GM18502 (cell line): ENCODE results near the gene ESYT1.

Experiments used
- ATAC-seq: cut with Tn5 transposase; IDR thresholded peaks from one replicate; pipeline ENCODE4 v1.9.1; 2021; ENCODE audit warnings: mild to moderate bottlenecking; ENCODE audit not compliant: unreplicated experiment, poor library complexity

The ESYT1 gene, protein sequence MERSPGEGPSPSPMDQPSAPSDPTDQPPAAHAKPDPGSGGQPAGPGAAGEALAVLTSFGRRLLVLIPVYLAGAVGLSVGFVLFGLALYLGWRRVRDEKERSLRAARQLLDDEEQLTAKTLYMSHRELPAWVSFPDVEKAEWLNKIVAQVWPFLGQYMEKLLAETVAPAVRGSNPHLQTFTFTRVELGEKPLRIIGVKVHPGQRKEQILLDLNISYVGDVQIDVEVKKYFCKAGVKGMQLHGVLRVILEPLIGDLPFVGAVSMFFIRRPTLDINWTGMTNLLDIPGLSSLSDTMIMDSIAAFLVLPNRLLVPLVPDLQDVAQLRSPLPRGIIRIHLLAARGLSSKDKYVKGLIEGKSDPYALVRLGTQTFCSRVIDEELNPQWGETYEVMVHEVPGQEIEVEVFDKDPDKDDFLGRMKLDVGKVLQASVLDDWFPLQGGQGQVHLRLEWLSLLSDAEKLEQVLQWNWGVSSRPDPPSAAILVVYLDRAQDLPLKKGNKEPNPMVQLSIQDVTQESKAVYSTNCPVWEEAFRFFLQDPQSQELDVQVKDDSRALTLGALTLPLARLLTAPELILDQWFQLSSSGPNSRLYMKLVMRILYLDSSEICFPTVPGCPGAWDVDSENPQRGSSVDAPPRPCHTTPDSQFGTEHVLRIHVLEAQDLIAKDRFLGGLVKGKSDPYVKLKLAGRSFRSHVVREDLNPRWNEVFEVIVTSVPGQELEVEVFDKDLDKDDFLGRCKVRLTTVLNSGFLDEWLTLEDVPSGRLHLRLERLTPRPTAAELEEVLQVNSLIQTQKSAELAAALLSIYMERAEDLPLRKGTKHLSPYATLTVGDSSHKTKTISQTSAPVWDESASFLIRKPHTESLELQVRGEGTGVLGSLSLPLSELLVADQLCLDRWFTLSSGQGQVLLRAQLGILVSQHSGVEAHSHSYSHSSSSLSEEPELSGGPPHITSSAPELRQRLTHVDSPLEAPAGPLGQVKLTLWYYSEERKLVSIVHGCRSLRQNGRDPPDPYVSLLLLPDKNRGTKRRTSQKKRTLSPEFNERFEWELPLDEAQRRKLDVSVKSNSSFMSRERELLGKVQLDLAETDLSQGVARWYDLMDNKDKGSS

DNA sequence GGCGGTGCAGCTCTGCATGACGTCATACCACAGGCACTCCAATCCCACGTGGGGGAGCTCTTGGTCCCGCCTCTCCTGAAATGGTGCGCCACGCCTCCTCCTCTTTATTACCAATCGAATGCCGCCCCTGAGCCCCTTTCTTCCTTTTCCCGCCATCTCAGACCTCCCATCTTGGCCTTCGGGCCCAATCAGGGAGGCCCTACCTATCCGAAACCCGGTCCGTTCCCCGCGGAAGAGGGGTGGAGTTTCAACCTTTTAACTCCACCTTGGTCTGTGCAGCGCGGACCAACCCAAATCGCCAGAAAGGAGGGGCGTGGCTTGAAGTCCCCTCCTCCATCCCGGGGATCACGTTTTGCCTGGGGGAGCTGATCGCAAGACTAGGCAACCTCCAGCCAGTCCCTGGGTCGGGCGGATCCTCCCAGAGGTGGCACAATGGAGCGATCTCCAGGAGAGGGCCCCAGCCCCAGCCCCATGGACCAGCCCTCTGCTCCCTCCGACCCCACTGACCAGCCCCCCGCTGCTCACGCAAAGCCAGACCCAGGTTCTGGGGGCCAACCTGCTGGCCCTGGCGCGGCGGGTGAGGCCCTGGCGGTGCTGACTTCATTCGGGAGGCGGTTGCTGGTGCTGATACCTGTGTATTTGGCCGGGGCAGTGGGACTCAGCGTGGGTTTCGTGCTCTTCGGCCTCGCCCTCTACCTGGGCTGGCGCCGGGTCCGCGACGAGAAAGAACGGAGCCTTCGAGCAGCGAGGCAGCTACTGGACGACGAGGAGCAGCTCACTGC, at the start of gene ESYT1:
Gene ESYT1 (plus strand): TSS at position 380 of the 782 bp plus-strand sequence. CDS start 53 bp downstream, at position 433.
- peak; percentile 89 for ATAC-seq

DNA sequence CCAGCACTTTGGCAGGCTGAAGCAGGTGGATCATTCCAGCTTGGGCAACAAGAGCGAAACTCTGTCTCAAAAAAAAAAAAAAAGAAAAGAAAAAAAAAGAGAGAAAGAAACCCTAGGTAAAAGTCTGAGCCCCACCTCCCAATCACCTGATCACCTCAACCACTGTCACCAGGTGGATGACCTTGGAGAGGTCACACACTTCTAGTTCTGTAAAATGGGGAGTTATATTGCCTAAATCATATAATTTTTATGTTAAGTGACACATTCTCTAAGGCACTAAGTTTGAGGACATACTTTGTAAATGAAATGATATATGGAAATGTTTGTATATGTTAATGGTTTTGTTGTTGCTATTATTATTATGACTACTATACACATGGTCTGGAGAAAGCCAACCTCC, 49.6 kb upstream of the ESYT1 start:
- ATAC-seq: no peak

DNA sequence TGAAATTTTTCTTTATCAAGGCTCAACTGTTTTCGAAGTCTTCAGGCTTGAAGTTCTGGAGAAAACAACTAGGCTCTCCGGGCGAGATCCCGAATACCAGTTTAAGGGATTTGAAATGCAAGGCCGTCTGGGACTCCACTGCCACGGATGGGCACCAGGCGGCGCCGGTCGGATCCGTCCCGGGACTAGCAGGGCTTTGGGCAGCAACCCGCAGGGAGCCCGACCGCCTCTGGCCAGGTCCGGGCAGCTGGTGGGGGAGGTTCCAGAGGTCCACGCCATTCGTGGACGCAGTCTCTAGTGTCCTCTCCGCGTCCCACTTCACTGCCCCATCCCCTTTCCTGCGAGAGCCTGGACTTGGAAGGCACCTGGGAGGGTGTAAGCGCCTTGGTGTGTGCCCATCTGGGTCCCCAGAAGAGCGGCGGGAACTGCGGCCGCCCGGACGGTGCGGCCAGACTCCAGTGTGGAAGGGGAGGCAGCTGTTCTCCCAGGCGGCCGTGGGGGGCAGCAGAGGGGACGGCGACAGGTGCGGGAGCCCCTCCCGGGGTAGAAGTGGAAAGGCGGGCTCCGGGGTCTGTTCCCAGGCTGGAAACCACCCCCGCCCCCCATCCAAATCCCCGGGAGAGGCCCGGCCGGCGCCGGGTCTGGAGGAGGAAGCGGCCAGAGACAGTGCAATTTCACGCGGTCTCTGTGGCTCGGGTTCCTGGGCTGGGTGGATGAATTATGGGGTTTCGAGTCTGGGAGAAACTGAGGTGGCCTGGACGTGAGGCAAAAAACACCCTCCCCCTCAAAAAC, 48.9 kb upstream of the ESYT1 start:
- ATAC-seq: peak; percentile 64

DNA sequence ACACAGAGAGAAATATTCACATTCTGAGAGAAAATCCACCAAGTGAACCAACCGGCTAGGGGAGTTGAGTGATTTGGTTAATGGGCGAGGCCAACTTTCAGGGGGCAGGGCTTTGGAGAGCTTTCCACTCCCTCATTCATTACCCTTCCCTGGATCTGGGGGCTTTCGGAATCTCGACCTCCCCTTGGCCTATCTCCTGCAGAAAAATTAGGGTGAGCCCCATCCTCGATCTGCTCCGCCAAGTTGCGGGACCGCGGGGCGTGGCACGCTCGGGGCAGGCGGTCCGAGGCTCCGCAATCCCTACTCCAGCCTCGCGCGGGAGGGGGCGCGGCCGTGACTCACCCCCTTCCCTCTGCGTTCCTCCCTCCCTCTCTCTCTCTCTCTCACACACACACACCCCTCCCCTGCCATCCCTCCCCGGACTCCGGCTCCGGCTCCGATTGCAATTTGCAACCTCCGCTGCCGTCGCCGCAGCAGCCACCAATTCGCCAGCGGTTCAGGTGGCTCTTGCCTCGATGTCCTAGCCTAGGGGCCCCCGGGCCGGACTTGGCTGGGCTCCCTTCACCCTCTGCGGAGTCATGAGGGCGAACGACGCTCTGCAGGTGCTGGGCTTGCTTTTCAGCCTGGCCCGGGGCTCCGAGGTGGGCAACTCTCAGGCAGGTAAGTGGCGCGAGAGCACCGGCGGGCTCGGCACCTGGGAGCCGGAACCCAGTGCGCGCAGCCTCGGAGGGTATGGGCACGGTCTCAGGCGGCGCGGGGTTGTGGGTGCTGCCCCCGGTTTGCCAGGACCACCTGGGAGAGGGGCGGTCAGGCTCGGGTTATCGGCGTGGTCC, 48.1 kb upstream of the ESYT1 start, which contains the start of gene ERBB3:
Gene ERBB3 (plus strand): TSS at position 443 of the 833 bp plus-strand sequence. CDS start 136 bp downstream, at position 579.
- peak; percentile 46 for ATAC-seq

DNA sequence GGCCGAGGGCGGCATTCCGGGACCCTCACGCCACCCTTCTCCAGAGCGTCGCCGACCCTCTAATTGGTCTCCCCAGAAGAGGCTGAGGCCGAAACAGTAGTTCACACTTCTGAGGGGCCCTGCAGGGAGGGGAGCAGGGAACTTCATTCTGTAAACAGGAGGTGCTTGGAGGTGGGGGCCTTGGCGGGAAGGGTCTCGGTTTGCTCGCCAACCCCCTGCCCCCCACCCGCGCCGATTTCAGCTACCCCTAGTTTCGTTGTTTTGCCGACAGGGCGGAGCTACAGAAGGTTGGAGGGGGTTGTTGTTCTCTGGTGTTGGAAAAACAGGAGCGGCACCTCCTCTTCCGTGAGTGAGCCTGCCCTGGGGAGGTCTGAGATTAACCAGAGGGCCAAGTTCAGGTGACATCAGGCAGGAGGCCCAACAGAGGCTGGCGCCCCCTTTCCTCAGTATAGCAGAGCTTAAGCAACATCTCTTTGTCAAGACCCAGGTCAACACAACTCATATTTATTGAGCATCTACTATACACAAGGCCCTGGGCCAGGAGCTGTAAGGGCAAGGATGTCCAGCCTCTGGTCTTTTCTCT, 47.4 kb upstream of the ESYT1 start:
- no peak for ATAC-seq

DNA sequence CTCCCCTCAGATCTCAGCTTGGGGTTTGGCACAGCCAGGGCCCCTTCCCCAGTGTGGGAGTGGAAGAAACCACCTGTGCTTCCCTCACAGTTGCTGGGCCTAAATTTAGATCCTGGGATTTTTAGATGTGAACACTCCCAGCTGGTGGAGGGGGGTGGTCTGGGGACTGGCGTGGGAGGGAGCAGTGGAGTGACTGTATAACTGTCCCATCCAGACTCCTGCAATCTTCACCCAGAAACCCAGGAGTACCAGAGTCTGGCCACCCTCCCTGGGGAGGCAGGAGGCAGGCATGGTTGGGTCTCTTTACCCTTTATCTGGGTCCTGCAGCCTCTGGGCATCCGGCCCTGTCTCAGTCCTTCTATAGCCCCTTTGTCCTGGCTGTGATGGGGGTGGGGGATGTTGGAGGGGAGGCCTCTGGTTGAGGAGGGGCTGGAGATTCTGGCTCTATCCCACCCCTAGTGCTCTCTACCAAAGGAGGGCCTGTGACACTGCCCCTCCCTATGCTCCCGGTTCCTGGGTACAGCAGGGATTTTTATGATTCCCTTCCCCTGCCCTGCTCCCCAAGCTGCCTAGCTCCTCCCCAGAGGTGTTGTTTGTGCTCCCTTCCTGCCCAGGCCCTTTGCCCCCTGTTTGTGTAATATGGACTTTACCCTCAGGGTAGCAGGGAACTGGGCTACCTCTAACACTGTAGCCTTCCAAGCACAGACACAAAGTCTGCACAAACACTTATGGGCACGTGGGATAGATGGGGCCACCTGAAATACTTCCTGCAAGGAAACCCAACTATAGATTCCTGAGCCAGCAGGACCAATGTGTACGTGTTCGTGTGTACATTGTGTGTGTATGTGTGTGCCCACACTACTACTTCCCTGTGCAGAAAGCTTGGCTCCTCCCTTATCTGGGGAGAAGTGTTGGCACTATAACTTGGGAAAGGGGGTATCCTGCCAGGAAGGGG, 46.4 kb upstream of the ESYT1 start:
- ATAC-seq: no peak

DNA sequence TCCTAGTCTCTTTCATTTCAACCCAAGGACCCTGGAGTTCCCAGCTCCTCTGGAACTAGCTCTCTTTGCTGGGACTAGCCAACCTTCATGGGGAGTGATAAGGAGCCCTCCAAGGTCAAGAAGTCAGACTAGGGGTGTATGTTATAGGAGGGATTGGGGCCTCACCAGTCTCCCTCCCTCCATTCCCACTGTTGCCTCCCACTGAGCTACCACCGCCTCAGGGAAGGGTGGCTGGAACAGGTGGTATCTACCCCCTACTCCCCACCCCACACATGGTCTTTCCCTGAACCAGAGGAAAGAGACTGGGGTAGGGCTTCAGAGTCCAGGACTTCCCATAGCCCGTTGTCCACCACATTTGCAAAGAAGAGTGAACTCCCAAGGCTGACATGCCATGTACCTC, 45.7 kb upstream of the ESYT1 start:
- ATAC-seq: no peak

DNA sequence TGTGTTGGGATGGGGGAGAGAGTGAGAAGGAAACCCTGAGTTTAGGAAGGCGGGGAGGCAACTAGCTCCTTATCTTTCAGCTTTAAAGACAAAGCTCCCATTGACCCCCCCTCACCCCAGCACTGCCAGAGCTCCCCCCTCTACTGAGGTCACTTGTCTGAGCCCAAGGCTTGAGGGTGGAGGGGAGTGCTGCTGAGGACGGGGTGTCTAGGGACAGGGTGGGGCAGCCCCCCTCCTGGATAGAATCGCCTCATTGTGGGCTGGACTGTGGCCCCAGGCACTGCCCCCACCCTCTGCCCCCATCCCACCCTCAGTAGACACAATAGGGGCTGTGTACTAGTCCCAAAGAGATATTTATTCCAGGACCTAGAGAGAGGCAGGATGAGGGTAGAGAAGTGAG, 45.1 kb upstream of the ESYT1 start:
- ATAC-seq: no peak

DNA sequence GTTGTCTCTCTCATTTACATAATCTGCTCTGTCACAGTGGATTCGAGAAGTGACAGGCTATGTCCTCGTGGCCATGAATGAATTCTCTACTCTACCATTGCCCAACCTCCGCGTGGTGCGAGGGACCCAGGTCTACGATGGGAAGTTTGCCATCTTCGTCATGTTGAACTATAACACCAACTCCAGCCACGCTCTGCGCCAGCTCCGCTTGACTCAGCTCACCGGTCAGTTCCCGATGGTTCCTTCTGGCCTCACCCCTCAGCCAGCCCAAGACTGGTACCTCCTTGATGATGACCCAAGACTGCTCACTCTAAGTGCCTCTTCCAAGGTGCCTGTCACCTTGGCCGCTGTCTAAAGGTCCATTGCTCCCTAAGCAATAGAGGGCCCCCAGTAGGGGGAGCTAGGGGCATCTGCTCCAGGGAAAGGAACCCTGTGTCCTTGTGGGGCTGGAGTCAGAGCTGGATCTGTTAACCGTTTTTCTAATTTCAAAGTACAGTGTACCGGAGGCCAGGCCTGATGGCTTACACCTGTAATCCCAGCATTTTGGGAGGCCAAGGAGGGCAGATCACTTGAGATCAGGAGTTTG, 43.0 kb upstream of the ESYT1 start:
- ATAC-seq: no peak

DNA sequence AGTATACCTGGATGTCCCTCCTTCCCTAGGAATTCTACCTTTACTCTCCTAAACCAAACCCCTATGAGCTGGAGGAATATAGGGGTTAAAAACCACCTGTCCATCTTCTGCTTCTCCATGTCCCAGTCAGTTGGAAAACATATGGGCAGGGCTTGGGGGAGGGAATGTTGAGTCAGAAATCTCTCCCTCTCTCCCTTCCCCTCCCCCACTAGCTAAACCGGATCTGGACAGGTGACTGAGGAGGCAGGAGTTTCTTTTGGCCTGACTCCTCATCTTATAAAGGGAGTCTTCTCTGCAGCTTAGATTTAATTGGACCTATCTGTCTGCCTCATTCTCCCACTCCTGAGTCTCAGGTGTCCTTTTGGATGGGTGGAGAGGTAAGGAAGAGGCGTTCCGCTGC, 42.0 kb upstream of the ESYT1 start:
- no peak for ATAC-seq

DNA sequence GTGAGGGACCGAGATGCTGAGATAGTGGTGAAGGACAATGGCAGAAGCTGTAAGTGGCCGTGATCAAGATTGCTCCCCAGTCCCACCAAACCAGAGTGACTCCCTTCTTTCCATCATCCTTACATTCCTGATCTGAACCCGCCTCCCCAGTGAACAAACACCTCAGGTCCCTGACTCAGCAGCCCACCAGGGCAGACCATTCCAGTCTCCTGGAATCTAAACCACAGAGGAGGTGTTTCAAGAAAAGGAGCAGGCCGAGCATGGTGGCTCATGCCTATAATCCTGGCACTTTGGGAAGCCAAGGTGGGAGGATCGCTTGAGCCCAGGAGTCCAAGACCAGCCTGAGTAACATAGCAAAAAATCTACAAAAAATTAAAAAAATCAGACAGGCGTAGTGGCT, 41.5 kb upstream of the ESYT1 start:
- no peak for ATAC-seq

DNA sequence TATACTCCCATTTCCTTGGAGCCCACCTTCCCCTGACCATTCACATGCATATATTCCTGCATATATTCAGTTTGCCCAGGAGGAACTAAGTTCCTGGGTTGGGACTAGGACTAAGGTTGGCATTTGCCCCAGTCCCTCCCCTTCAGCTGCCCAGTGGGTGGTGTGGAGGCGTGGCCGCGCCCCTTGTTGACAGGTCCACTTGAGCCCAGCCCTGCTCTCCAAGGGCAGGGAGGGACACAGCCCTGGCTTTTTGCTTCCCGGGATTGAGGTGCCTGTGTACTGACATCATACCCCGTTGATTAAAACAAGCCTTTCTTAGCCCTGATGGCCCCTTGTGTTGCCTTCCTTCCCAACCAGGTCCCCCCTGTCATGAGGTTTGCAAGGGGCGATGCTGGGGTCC, 40.8 kb upstream of the ESYT1 start:
- ATAC-seq: no peak

DNA sequence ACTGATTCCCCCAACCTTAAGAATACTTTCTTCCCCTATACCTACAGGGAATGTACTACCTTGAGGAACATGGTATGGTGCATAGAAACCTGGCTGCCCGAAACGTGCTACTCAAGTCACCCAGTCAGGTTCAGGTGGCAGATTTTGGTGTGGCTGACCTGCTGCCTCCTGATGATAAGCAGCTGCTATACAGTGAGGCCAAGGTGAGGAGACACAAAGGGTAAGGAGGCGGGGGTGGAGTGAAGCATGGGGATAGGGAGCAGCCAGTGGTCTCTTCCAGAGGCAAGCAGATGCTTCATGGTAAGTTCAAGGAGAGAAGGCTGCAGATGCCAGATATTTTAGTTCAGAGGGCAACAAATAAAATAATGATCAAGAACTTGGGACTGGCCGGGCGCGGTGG, 30.3 kb upstream of the ESYT1 start:
- no peak for ATAC-seq

DNA sequence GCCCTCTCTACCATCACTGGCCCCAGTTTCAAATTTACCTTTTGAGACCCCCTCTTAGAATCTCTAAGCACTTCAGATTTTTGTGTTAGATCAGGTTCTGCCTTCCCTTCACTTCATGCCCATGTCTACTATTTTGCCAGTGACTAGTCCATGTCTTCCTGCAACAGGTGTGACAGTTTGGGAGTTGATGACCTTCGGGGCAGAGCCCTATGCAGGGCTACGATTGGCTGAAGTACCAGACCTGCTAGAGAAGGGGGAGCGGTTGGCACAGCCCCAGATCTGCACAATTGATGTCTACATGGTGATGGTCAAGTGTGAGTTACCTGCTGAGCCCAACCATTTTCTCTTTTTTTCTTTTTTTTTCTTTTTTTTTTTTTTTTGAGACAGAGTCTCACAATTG, 29.5 kb upstream of the ESYT1 start:
- no peak for ATAC-seq

DNA sequence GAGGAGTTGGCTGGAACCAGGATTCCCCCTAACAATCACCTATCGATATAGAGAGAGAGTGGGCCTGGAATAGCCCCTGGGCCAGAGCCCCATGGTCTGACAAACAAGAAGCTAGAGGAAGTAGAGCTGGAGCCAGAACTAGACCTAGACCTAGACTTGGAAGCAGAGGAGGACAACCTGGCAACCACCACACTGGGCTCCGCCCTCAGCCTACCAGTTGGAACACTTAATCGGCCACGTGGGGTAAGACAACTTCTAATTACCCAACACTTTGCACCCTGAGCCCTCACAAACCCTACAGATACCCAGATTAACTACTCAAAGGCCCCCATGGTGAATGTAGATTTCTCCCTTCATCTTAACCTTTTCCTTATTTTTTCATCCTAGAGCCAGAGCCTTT, 28.3 kb upstream of the ESYT1 start:
- no peak for ATAC-seq

DNA sequence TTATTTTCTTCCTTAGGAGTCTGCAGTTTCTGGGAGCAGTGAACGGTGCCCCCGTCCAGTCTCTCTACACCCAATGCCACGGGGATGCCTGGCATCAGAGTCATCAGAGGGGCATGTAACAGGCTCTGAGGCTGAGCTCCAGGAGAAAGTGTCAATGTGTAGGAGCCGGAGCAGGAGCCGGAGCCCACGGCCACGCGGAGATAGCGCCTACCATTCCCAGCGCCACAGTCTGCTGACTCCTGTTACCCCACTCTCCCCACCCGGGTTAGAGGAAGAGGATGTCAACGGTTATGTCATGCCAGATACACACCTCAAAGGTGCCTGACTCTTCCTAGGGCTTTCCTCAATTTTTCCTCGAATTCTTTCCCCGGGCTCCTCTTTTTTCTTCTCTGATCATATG, 27.0 kb upstream of the ESYT1 start:
- ATAC-seq: no peak

DNA sequence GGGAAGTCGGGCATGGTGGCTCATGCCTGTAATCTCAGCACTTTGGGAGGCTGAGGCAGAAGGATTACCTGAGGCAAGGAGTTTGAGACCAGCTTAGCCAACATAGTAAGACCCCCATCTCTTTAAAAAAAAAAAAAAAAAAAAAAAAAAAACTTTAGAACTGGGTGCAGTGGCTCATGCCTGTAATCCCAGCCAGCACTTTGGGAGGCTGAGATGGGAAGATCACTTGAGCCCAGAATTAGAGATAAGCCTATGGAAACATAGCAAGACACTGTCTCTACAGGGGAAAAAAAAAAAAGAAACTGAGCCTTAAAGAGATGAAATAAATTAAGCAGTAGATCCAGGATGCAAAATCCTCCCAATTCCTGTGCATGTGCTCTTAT, 25.4 kb upstream of the ESYT1 start:
- ATAC-seq: no peak
